Measurements from ENCODE around the gene REPS1.

DNA sequence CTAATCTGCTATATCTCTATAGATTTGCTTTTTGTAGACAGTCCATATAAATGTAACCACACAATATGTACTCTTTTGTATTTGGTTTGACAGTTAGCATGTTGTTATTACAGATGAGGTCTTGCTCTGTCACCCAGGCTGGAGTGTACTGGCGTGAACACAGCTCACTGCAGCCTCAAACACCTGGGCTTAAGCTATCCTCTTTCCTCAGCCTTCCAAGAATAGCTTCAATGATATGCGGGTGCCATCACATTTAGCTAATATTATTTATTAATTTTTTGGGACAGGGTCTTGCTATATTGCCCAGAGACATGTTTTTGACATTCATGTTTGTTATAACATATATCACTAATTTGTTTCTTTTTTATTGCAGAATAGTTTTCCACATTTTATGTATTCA lies 10.8 kb downstream of the REPS1 start:
- TF ChIP-seq CTCF (IDR thresholded peaks at IDR 0.05), result no peak
- TF ChIP-seq EP300 (IDR thresholded peaks at IDR 0.05; ENCODE audit: borderline replicate concordance in 1 of 2, low read depth in 1 of 2, low read length in 1 of 2), result no peak
- TF ChIP-seq FOXJ3 (CRISPR knock-in tag; IDR thresholded peaks at IDR 0.05), result no peak
- no peak for TF ChIP-seq JUND (IDR thresholded peaks at IDR 0.05)
- no peak for TF ChIP-seq SIN3A (IDR thresholded peaks at IDR 0.05; ENCODE audit: borderline replicate concordance, low read depth, low read length)
- TF ChIP-seq REST (IDR thresholded peaks at IDR 0.05; ENCODE audit: low read depth, low read length), result no peak
